H1 (cell line): ENCODE data around the gene CTDNEP1. TPM values are rescaled to one million over a fixed set of nuclear protein-coding genes. Genes with fewer than 3 reads are reported as not detected.
A peak's percentile ranks its signal among the peaks of the same experiment; 100 is the strongest.

Experiments used
- ATF2 ChIP-seq: IDR thresholded peaks from 2 replicates; pipeline ENCODE4 v1.6.1; 2012; ENCODE audit warnings: low read length, inconsistent platforms
- ATF3 ChIP-seq: IDR thresholded peaks from 2 replicates; pipeline ENCODE4 v1.6.1; 2011; ENCODE audit warnings: low read depth, mild to moderate bottlenecking, low read length; ENCODE audit not compliant: insufficient read depth
- CEBPB ChIP-seq: IDR thresholded peaks from 2 replicates; pipeline ENCODE4 v1.6.1; 2012; ENCODE audit warnings: low read depth, low read length
- CHD2 ChIP-seq: IDR thresholded peaks from 2 replicates; pipeline ENCODE4 v1.6.1; 2012; ENCODE audit warnings: low read length, improper control_type of control experiment
- CREB1 ChIP-seq: IDR thresholded peaks from 2 replicates; pipeline ENCODE4 v1.6.1; 2012; ENCODE audit warnings: inconsistent platforms
- CTCF ChIP-seq, 3 experiments: IDR thresholded peaks; 1 replicate in 2 of 3; 2 replicates in 1 of 3; pipeline versions ENCODE4 v1.5.1 to v1.6.1; 2011; ENCODE audit warnings: low read length in 3 of 3, mild to moderate bottlenecking in 3 of 3, inconsistent platforms in 2 of 3, low read depth in 1 of 3, moderate library complexity in 1 of 3; ENCODE audit not compliant: insufficient read depth in 1 of 3; ENCODE audit errors: control extremely low read depth in 1 of 3
- E2F6 ChIP-seq: IDR thresholded peaks from 2 replicates; pipeline ENCODE4 v1.6.1; 2012; ENCODE audit warnings: inconsistent platforms
- EP300 ChIP-seq, 2 experiments: IDR thresholded peaks; 1 replicate in 1 of 2; 2 replicates in 1 of 2; pipeline ENCODE4 v1.6.1; 2011 to 2012; ENCODE audit warnings: low read depth in 2 of 2, low read length in 2 of 2, mild to moderate bottlenecking in 2 of 2, borderline replicate concordance in 1 of 2, inconsistent platforms in 1 of 2, moderate library complexity in 1 of 2
- NANOG ChIP-seq: IDR thresholded peaks from 2 replicates; pipeline ENCODE4 v1.6.1; 2011; ENCODE audit warnings: low read length, low read depth, mild to moderate bottlenecking, inconsistent platforms; ENCODE audit not compliant: insufficient read depth, poor library complexity, severe bottlenecking
- NRF1 ChIP-seq: IDR thresholded peaks from 2 replicates; pipeline ENCODE4 v1.6.1; 2011; ENCODE audit warnings: mild to moderate bottlenecking, low read depth, low read length, improper control_type of control experiment
- RXRA ChIP-seq: IDR thresholded peaks from 2 replicates; pipeline ENCODE4 v1.6.1; 2011; ENCODE audit warnings: low read depth, mild to moderate bottlenecking, low read length, moderate library complexity; ENCODE audit not compliant: insufficient read depth
- TCF12 ChIP-seq: IDR thresholded peaks from 2 replicates; pipeline ENCODE4 v1.6.1; 2011; ENCODE audit warnings: low read depth, mild to moderate bottlenecking, low read length
- USF2 ChIP-seq: IDR thresholded peaks from 2 replicates; pipeline ENCODE4 v1.6.1; 2011; ENCODE audit warnings: low read length, improper control_type of control experiment
- YY1 ChIP-seq: IDR thresholded peaks from 2 replicates; pipeline ENCODE4 v1.6.1; 2011; ENCODE audit warnings: low read depth, mild to moderate bottlenecking, low read length
- polyA plus RNA-seq, 7 experiments: library from polyadenylated mRNA; depleted of rRNA in 3 of 7; stranded (reverse) in 5 of 7; unstranded in 2 of 7; fragments of >200 nt in 5 of 7; fragments of 200-250 nt in 2 of 7; gene quantifications; 1 replicate in 5 of 7; 2 replicates in 1 of 7; 4 replicates in 1 of 7; pipeline versions ENCODE4 v1.2.1 to v1.2.3, GENCODE V29; 2011 to 2013; ENCODE audit warnings: missing spikeins in 2 of 7, mixed read lengths in 2 of 7
- total RNA-seq: library from RNA; stranded (reverse); fragmentation: NEBNext Ultra II Directional; extraction: Animal tissue kit (Norgen Biotek cat#: 25700); gene quantifications from 2 replicates; pipeline ENCODE4 v1.2.1, GENCODE V29; 2021

Gene CTDNEP1
- total and polyA plus RNA-seq, 2 of the 8 experiments (the other 6 are each of a cell fraction or from before 2014, with no cell fraction given) = 114 to 123 TPM

GRCh38 chr17:7213895-7214299 lies 37.6 kb downstream of the CTDNEP1 start (continued):
- TF ChIP-seq USF2 (no peak), CEBPB (0 out of 2 replicates have a peak, but pooled peaks have one; percentile 51), NANOG (peak; percentile 91), CHD2 (peak; percentile 78), EP300 (IDR thresholded peaks at IDR 0.05; ENCODE audit: borderline replicate concordance in 1 of 2, low read depth in 2 of 2, low read length in 2 of 2) (peak; percentile 66 to 96), CTCF (IDR thresholded peaks at IDR 0.05; ENCODE audit: control extremely low read depth in 1 of 3, insufficient read depth in 1 of 3, low read depth in 1 of 3, low read length in 3 of 3) (peak; percentile 68 to 95 (median 78)), RXRA (no peak), E2F6 (peak; percentile 88), NRF1 (no peak), CREB1 (no peak; the same call in 1 of the 2 replicates), ATF2 (peak; percentile 86; the same call in 1 of the 2 replicates), ATF3 (0 out of 2 replicates have a peak, but pooled peaks have one; percentile 41), YY1 (peak; percentile 91), TCF12 (no peak)
